Body of pancreas (tissue), 4 donors: ENCODE results near the gene CCDC91.
"Not testable (repeated sequence)": the region's sequence is repeated elsewhere in the genome, so short reads cannot be mapped to it uniquely, and the experiment has no call there.

Experiments
- POLR2A ChIP-seq, 3 donors: fragments of 450-650 bp; IDR thresholded peaks; one replicate each; pipeline ENCODE4 v1.6.1; 2016; ENCODE audit warnings: antibody characterized with exemption in 3 of 3, mild to moderate bottlenecking in 2 of 3
- TF ChIP-seq, protein P1 (sequence below), 7 experiments: fragments of 450-650 bp in 4 of 7; fragments of 200-600 bp in 3 of 7; sonication (generic) in 3 of 7; IDR thresholded peaks; one replicate each; pipeline ENCODE4 v1.5.1; 2016 to 2019; ENCODE audit warnings: antibody characterized with exemption in 7 of 7

DNA sequence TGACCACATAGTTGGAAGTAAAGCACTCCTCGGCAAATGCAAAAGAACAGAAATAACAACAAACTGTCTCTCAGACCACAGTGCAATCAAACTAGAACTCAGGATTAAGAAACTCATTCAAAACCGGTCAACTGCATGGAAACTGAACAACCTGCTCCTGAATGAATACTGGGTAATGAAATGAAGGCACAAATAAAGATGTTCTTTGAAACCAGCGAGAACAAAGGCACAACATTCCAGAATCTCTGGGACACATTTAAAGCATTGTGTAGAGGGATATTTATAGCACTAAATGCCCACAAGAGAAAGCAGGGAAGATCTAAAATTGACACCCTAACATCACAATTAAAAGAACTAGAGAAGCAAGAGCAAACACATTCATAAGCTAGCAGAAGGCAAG, 285.9 kb downstream of the CCDC91 start:
- not testable (repeated sequence) for TF ChIP-seq POLR2A (IDR thresholded peaks at IDR 0.05)
- TF ChIP-seq, protein P1, sequence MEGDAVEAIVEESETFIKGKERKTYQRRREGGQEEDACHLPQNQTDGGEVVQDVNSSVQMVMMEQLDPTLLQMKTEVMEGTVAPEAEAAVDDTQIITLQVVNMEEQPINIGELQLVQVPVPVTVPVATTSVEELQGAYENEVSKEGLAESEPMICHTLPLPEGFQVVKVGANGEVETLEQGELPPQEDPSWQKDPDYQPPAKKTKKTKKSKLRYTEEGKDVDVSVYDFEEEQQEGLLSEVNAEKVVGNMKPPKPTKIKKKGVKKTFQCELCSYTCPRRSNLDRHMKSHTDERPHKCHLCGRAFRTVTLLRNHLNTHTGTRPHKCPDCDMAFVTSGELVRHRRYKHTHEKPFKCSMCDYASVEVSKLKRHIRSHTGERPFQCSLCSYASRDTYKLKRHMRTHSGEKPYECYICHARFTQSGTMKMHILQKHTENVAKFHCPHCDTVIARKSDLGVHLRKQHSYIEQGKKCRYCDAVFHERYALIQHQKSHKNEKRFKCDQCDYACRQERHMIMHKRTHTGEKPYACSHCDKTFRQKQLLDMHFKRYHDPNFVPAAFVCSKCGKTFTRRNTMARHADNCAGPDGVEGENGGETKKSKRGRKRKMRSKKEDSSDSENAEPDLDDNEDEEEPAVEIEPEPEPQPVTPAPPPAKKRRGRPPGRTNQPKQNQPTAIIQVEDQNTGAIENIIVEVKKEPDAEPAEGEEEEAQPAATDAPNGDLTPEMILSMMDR (IDR thresholded peaks at IDR 0.05) = not testable (repeated sequence)
